Fibroblast of skin of back (primary cell): ENCODE results near the gene KIF9.
"Not testable (repeated sequence)": the region's sequence is repeated elsewhere in the genome, so short reads cannot be mapped to it uniquely, and the experiment has no call there.

ENCODE experiments used
- DNase-seq: peaks from one replicate; pipeline ENCODE4 v3.0.0-alpha.2; 2013

Gene KIF9

DNA sequence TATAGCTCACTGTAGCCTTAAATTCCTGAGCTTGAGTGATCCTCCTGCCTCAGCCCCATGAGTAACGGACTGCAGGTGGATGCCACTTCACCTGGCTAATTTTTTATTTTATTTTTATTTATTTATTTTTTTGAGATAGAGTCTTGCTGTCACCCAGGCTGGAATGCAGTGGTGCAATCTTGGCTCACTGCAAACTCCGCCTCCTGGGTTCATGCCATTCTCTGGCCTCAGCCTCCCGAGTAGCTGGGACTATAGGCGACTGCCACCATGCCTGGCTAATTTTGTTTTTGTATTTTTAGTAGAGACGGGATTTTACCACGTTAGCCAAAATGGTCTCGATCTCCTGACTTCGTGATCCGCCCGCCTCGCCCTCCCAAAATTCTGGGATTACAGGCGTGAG, 102.6 kb downstream of the KIF9 start:
- DNase-seq: not testable (repeated sequence)
